HG02870 (cell line): ENCODE measurements around the gene SPRYD3.

ENCODE experiments used
- ATAC-seq: cut with Tn5 transposase; IDR thresholded peaks from one replicate; pipeline ENCODE4 v1.9.1; 2021; ENCODE audit warnings: mild to moderate bottlenecking, moderate library complexity; ENCODE audit not compliant: unreplicated experiment

Gene SPRYD3

GRCh38 chr12:53052419-53053217 is 26.6 kb downstream of the SPRYD3 start:
- ATAC-seq: no peak

- no peak for ATAC-seq
Observed at GRCh38 chr12:53051881-53052412, 27.2 kb downstream of the SPRYD3 start.

GRCh38 chr12:53051058-53051880 is 27.9 kb downstream of the SPRYD3 start:
- no peak for ATAC-seq

GRCh38 chr12:53050426-53051057 is 28.6 kb downstream of the SPRYD3 start:
- no peak for ATAC-seq

GRCh38 chr12:53049571-53050318 is 29.4 kb downstream of the SPRYD3 start, which contains the start of gene TNS2:
Gene TNS2 (plus strand): TSS chr12:53050065. CDS start chr12:53050186, 121 bp downstream.
- ATAC-seq: no peak

- no peak for ATAC-seq
Observed at GRCh38 chr12:53048780-53049401, 30.3 kb downstream of the SPRYD3 start.

GRCh38 chr12:53048033-53048779 is 31.0 kb downstream of the SPRYD3 start:
- ATAC-seq: no peak

GRCh38 chr12:53047221-53048032 is 31.8 kb downstream of the SPRYD3 start:
- ATAC-seq: no peak

GRCh38 chr12:53046655-53047220 is 32.5 kb downstream of the SPRYD3 start:
- no peak for ATAC-seq

GRCh38 chr12:53045696-53046045 is 33.5 kb downstream of the SPRYD3 start:
- ATAC-seq: no peak

GRCh38 chr12:53044896-53045695 is 34.1 kb downstream of the SPRYD3 start:
- ATAC-seq: no peak

GRCh38 chr12:53044052-53044581 is 35.1 kb downstream of the SPRYD3 start:
- ATAC-seq: no peak

- ATAC-seq: no peak
Observed at GRCh38 chr12:53042607-53043454, 36.4 kb downstream of the SPRYD3 start.

GRCh38 chr12:53039851-53040250 is 39.3 kb downstream of the SPRYD3 start:
- ATAC-seq: no peak

GRCh38 chr12:53036802-53037201 is 42.4 kb downstream of the SPRYD3 start:
- no peak for ATAC-seq

GRCh38 chr12:53034459-53034858 is 44.7 kb downstream of the SPRYD3 start:
- ATAC-seq: no peak
